ENCODE measurements around the gene PPP2R2B.

The PPP2R2B gene

DNA sequence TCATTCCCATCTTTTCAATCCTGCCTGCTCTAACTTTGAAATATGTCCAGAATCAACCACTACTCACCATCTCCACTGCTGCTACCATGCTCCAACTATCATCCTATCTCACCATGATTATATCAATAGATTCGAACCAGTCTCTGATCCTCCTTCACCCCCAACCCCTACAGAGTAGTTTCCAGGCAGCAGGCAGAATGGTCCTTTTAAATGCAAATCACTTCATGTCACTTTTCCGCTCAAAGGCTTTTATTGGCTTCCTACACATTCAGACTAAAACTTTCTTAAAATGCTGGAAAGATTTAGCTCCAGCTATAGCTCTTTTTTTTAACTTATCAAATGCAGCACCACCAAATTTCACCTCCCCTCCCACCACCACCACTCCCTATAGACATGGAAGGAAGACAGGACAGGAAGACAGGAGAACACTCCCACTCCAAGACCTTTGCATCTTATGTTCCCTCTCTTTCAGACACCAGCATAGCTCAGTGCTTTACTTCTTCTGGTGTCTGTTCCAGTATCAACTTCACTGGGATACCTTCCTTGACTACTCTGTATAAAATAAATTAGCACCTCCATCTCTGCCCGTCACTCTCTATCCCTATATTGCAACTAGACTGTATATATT is 9.9 kb upstream of the PPP2R2B start:
- in situ Hi-C loops (cut with MboI; ENCODE audit: low sequenced_read_pairs): no loop called here

DNA sequence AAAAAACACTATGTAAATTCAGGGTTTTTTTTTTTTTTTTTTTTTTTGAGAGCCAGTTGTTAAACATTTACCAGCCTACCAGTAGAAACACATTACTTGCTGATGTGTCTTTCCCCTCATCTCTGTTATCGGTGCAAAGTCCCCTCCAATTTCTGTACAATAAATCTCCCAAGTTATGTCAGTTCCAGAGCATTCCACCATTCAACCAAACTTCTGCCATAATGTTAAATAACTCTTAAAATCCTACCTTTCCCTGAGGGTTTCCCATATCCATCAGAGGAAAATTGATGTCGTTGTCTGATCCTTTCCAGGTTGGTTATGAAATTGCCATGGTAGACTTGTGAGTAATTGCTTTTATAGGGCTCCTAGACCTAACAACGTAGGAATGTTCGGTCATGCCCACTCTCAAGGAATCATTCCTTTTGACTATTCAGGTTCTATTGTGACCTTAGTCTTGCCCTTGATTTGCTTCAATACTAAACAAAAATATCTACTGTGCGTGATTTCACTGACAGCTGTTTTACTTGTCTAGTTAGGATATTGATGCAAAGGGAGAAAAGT is 5.6 kb upstream of the PPP2R2B start:
- in situ Hi-C loops (cut with MboI; ENCODE audit: low sequenced_read_pairs): no loop called here

DNA sequence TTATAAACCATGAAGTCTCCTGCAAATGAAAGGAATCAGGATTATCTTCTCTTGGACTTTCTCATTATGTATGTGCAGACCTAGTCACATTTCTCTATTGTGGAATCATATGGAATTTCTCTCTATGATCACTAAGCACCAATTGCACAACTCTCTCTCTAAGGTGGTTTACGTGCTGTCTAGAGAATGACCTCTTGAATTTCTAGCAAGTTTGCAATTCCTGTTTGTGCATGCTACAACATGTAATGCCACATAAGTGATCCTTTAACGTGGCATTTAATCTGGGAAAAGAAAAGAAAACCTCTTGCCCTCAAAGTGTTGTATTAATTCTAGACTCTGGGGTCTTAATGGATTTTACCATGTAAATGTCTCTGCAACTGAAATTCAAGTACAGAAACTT is 5.0 kb upstream of the PPP2R2B start:
- in situ Hi-C loops (cut with MboI; ENCODE audit: low sequenced_read_pairs): no loop called here

DNA sequence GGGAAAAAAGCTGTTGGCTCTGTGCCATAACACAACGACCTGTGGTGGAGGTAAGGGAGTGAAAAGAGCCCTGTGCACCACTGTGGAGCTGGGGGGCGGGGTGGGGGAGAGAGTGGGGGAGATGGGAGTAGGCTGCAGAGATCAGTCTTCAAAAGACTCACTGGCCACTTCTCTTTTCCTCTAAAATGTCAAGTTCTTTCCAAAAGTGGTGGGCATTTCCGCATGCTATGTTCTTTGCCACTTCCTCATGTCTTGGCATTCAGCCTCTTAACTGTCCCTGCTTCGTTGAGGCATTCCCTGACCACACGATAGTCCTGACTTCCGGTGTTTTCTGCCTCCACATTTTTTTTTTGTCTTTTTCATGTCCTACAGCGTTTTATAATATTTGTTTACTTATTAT is 2.4 kb upstream of the PPP2R2B start:
- in situ Hi-C loops (cut with MboI; ENCODE audit: low sequenced_read_pairs): no loop called here

DNA sequence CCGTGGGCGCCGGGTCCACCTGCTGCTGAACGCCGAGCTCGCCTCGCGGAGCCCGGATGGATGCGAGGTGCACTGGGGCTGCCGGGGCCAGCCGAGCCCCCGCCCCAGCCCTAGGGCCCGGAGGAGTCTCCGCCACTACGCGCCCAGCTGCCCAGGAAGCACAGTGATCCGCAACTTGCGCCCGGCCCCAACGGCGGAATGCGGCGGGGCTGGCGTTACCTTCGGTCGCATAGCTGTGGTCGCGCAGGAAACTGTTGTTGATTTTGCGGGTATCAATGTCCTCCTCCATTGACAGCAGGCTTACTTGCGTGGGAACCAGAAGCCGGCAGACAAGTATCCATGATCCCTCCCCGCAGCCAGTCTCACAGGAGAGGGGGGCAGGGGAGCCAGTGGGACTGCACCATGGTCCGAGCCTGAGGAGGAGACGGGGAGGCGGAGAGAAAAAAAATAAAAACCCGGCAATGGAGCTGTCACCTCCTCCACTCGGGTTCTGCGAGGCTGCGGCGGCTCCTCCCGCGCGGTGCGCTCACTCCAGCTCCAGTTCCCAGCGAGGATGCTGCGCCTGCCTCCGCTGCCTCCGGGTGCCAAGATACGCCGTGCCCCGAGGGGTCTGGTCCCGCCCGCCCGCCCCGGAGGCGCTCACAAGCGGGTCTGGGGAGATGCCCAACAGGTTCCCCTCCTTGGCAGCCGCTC is 628 bp downstream of the PPP2R2B start:
- in situ Hi-C loops (cut with MboI; ENCODE audit: low sequenced_read_pairs): no loop called here

DNA sequence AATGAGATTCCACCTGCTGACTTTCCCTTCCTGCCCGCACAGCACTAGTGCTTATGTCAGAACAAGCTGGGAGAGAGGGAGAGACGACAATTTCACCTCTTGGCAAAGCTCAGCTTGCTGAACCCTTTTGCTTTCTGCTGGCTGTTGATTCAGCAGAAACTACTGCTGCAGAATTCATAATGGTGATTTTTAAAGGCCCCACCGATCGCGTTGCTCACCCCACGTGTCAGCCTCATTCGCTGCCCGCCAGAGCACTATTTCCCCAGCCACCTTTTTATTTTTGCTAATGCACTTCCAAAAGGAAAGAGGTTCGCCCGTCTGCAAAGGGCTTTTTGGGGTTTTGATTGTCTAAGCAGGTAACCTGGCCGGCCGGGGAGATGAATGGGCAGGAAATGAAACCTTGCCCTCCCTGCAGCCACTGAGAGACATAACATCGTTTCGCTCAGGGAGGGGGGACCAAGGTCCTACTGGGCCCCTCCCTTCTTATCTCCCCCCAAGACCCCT is 1.3 kb downstream of the PPP2R2B start:
- in situ Hi-C loops (cut with MboI; ENCODE audit: low sequenced_read_pairs): no loop called here

DNA sequence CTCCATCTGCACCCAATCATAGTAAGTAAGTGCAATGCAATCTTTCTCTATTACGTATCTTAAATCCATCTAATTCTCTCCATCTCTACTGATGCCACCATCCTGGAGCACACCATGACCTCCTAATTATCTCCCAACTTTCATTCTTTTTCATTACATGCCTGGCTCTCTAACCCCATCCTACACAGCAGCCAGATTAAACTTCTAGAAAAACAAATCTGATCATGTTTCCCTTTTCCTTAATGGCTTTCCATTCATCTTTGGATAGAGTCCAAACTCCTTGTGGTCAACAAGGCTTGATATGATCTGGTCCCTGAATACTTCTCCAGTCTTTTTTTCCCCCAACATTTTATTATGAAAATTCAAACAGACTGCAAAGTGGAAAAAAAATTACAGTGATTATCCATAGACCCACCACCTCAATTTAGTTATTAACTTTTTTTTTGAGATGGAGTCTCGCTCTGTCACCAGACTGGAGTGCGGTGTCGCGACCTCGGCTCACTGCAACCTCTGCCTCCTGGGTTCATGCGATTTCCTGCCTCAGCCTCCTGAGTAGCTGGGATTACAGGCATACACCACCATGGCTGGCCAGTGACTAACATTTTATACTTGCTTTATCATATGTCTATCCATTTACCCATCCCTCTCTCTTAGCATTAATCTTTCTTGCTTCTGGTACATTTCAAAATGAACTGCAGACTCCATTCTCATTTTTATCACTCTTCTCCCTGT is 5.2 kb downstream of the PPP2R2B start:
- in situ Hi-C loops (cut with MboI; ENCODE audit: low sequenced_read_pairs): no loop called here

DNA sequence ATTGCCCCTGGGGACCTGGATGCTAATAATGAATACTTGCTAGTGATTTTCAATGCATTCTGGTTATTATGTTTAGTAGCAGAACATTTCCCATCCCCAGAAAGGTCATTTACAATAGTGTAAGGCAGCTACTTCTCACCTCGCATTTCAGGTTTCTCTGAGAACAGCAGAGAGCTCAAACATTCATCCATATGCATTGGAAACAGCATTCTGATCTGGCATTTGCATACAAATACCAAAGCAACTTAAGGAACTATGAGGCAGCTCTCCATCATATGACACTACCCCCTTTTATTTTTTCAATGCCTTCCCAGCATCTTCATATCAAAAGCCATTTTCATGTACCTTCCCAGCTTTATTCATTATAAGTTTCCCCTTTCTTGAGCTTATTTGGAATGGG is 6.4 kb downstream of the PPP2R2B start:
- in situ Hi-C loops (cut with MboI; ENCODE audit: low sequenced_read_pairs): no loop called here

DNA sequence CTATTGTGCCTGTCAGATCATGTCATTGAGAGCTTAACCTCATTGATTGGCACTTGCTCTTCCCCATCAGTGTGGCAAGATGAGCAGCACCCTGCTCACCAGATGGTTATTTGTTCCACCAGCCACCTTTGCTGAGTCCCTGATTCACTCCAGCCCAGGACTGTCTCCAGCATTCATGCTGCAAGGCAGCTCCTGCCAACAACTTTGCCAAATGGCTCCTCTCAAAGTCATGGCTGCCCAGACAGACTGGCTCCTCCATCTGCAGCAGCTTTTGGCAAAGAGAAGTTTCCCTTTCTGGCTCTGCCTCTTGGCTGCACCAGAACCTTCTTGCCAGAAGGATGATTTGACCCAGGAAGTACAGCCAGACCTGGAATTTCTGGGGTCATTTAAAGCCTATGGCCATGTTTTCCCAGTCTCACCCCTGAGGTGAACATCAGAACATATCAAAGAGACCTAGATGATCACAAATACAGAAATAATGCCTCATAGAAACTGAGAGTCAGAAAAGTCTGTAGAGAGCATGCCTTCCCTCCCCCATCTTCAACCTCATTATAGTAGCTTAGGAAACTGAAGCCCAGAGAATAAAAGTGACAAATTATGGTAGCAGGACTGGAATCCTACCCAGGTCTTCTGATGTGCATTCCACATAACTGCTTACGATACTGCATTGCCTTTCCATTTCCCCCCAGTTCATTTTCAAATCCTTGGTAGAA is 10.4 kb downstream of the PPP2R2B start:
- in situ Hi-C loops (cut with MboI; ENCODE audit: low sequenced_read_pairs): no loop called here

DNA sequence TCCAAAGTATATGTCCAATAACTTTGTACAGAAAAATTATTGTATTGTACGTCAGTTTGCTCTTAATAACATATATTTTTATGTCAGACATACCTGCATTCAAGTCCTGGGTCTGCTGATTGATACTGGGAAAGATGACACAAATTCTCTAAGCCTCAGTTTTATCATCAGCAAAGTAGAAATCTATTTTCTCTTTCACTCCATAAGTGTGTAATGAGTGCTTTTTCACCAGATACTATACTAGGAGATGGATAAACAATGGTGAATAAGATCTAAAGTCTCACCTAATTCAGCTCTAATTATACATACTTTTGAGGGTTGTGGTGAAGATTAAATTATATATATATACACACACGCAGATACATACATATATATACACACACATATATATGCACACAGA is 12.3 kb downstream of the PPP2R2B start:
- in situ Hi-C loops (cut with MboI; ENCODE audit: low sequenced_read_pairs): no loop called here

DNA sequence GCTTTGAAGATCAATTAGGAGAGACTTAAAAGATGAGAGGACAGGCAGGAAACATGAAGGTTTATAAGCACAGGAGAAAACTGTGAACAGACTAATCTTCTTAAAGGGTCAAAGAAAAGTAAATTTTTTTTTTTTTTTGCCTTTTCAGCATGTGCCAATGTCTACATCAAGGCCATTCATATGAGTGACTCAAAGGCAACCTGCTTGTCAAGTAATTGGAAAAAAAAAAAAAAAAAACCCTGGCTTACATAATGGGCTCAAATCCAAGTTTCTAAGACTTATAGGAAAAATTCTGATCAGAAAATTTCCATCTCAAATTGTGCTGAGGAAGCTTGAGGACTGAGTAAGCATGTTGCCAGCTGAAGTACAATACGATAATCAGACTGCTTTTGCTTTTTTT is 15.9 kb downstream of the PPP2R2B start:
- in situ Hi-C loops (cut with MboI; ENCODE audit: low sequenced_read_pairs): no loop called here

DNA sequence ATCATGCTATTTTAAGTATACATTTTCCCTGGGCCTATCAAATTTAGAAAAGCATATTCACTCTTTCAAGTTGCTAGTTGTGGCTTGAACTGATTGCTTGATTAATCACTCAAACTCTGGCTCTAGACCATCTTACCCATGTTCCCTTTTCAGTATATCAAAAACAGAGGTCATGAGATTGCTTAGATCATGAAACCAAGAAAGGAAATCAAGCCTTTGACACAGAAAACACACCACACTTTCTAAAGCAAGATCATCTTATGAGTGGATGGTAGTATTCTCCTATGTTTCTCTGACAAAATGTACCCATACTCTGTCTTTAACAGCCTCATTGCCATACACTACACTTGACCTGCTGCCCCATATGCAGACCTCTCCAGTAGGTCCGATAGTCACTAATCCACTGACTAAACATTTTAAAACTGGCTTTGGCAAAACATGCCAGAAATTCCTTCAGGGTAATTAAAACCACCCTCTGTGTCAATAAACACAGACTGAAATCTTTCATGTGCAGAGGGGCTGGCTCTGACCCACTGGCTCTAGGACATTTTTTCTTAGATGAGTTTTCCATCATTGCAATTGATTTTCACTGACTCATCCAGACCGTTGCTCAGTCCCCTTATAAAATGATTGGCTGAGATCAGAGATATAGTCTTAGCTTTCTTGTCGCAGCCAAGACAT is 18.2 kb downstream of the PPP2R2B start:
- in situ Hi-C loops (cut with MboI; ENCODE audit: low sequenced_read_pairs): no loop called here

DNA sequence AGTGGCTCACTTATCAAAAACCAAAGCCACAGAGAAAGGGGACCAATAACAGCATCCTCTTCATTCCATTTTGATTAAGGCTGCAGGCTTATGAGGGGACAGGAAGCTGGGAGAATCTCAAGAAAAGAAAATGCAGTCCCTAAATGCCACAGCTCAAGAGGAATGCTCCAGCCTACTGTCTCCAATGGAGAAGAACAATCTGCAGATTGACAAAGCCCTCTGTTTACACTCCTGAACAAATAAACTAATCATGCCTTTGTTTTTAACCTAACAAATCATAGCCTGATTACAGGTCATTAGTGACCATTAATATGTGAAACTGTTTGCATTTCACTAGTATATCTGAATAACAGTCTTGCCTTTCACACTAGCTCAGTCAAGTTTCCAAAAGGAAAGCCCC is 26.5 kb downstream of the PPP2R2B start:
- in situ Hi-C loops (cut with MboI; ENCODE audit: low sequenced_read_pairs): no loop called here

DNA sequence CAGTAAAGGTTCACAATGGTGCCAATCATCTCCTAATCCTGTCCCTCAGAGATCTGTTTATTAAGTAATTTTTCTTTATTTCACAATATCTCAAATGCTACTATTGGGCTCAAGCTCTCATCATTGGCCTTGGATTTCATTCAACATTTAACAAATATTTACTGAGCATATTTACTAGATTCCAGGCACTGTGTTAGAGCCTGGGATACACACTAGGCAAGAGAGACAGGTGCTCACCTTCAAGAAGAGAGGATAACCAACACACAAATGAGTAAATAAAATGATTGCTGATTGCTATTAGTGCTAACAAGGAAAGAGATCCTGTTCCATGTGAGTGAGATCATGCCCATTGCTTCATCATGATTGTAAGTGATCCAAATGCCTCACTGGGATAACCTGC is 27.4 kb downstream of the PPP2R2B start:
- in situ Hi-C loops (cut with MboI; ENCODE audit: low sequenced_read_pairs): no loop called here

DNA sequence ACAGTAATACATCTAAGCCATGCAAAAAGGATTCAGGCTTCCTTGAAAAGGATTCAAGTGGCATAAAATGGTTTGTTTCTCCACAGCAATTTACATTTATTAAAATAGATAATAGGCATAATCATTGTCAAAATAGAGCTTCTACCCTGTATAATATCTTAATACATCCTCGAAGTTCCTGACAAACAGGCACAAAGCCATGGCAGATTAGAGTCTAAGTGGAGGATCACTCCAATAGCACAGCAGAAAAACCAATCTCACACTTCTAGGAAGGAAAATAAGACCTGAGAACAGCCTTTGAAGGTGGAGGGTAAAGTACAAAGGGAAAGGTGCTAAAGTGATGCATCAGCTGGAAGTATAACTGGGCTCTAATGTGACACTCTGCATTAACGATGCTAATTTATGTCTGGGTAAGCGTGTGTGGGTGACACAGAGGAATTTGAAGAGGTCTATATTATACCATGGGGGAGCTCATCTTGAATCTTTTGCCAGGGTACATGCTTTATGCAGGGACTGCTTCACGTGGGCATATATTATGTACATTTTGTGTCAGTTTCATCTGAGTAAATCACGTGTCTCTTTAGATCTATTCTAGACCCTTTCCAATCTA is 28.8 kb downstream of the PPP2R2B start:
- in situ Hi-C loops (cut with MboI; ENCODE audit: low sequenced_read_pairs): no loop called here

DNA sequence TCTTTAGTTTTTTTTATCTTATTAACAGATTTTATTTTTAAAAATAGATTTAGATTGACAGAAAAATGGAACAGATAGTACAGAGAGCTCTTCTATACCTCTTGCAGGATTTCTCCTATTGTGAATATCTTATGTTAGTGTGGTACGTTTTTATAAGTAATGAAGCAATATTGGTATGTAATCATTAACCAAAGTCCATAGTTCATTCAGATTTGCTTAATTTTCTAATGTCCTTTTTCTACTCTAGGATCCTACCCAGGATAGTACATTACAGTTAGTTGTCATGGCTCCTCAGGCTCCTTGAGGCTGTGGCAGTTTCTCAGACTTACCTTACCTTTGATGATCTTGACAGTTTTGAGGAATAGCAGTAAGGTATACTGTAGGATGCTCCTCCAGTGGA is 30.4 kb downstream of the PPP2R2B start:
- in situ Hi-C loops (cut with MboI; ENCODE audit: low sequenced_read_pairs): no loop called here

DNA sequence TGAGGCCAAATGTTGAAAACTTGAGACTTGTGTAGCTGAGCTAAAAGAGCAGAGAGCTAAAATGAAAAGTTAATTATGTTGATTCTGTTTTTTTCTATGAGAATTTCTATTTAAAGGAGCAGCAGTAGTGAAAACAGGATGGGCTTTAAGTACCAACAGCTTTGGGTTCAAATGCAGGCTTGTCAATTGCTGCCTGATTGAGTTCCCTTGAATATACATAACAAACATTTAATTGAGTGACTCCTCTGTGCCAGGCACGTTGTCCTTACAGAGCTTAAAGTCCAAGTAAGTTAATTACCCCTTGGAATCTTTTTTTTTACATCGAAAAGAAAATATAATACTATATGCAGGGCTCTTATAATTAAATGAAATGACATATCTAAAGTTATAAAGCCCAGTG is 38.5 kb downstream of the PPP2R2B start:
- in situ Hi-C loops (cut with MboI; ENCODE audit: low sequenced_read_pairs): no loop called here

DNA sequence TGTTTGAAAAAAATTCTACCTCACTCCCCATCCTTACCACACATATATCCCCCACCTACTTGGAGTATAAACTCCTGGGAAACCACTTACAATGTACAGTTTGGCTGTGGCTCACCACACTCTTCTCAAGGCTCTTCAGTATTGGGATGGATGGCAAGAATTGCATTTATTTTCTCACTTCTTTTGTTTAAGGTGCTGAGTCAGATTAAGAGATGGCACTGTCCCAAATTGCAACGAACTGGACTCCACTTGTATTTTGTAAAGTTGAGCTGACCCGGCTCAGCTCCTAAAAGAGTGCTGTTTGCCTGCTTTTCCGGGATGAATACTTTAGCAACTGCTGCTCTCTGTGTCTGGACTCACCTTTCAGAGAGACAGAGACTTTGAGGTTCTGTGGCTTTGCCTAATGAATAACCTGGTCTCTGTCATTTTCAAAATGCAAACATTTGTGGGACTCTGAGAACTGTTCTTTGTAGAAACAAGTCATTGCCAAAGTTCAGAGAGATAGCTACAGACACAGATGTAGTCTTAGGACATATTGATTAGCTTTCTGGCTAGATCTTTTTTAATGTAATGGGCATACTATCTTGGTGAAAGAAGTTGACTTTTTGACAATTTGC is 42.2 kb downstream of the PPP2R2B start:
- in situ Hi-C loops (cut with MboI; ENCODE audit: low sequenced_read_pairs): no loop called here

DNA sequence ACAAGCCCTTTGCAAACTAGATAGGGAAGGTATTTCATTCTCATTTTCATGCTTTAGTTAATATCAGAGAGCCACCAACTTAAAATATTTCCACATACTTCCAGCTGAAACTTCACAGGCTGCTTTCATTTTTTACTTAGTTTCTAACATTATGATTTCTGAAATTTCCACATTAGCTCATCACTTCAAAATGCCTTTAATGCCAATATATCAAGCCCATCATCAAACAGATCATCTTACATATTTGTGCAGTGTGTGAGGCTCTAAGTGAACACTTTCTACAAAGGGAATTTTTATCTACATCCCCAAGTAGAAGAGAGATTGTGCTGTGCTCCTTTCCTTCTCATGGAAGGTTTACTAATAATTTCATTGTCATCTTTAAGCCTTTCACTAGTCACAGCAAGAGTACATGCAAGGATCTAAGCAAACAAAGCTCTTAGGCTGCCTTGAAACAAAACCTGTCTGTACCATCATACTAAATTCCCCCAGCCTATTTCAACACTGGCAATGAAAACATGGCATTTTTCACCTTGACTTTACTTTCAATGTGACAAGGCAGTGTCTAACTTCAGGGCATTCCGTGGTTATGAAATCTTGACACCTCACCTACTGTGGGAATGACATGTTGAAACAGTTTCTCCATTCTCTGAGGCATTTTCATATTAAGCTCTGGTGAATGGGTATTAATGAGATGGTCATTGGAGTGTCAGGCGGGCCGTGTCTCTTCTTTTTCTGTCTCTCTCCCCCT is 45.4 kb downstream of the PPP2R2B start:
- in situ Hi-C loops (cut with MboI; ENCODE audit: low sequenced_read_pairs): no loop called here

Measured in HL-60/S4 (cell line).